HepG2 (cell line): ENCODE data around the gene SEC61A1. TPM values are rescaled to one million over a fixed set of nuclear protein-coding genes. Genes with fewer than 3 reads are reported as not detected.

Source experiments
- ATAC-seq: fragments of 200-7000 bp; cut with Tn5 transposase; 3 replicates; pipeline ENCODE4 v1.9.1; 2020; ENCODE audit warnings: mild to moderate bottlenecking, moderate library complexity
- BruUV-seq: library from RNA; stranded (reverse); fragments of 400-500 nt; replicated peaks from 2 replicates; lab custom pipeline; 2021; lab: Mats Ljungman, UMichigan
- CTCF ChIA-PET: fragments of 300-600 bp; formaldehyde crosslinking; extraction: SDS; loops from one replicate; lab custom pipeline; 2021; ENCODE audit warnings: low total read pairs, inconsistent platforms, low intra/inter-chr PET ratio; lab: Yijun Ruan, JAX
- POLR2A ChIA-PET: fragments of 350-600 bp; sonication (Branson Sonifier 250); formaldehyde crosslinking; loops from one replicate; lab custom pipeline; 2020; ENCODE audit warnings: antibody characterized with exemption, inconsistent platforms; lab: Yijun Ruan, JAX
- DNase-seq: peaks from one replicate; pipeline ENCODE4 v3.0.0-alpha.2; 2015; ENCODE audit warnings: low spot score
- FAIRE-seq: peaks from 3 replicates; lab custom pipeline; 2011; peaks lifted over from hg19 to GRCh38; lab: Jason Lieb, UNC
- H2AFZ ChIP-seq: one replicate; pipeline ENCODE4 v1.6.1; 2011; ENCODE audit warnings: low read length, inconsistent platforms
- H3K27ac ChIP-seq: fragments of 300-600 bp; 3 replicates; pipeline ENCODE4 v1.8.0; 2011; ENCODE audit warnings: mixed run types, mild to moderate bottlenecking, mixed read lengths, low read length, inconsistent platforms; ENCODE audit not compliant: insufficient read depth; ENCODE audit errors: extremely low read length
- H3K27me3 ChIP-seq, 2 experiments: fragments of 200-600 bp in 1 of 2; 2 replicates in 1 of 2; 3 replicates in 1 of 2; pipeline versions ENCODE4 v1.6.0 to v1.8.0; 2011; ENCODE audit warnings: low read length in 2 of 2, mild to moderate bottlenecking in 2 of 2, moderate library complexity in 2 of 2, inconsistent platforms in 1 of 2; ENCODE audit not compliant: insufficient read depth in 2 of 2, control insufficient read depth in 1 of 2
- H3K36me3 ChIP-seq, 2 experiments: fragments of 200-600 bp in 1 of 2; replicated peaks in 1 of 2; 2 replicates in 1 of 2; 3 replicates in 1 of 2; pipeline versions ENCODE4 v1.5.1 to v1.8.0; 2011; ENCODE audit warnings: low read length in 2 of 2, inconsistent platforms in 1 of 2; ENCODE audit not compliant: insufficient read depth in 2 of 2, control insufficient read depth in 1 of 2
- H3K4me1 ChIP-seq: 2 replicates; pipeline ENCODE4 v1.5.1; 2012; ENCODE audit warnings: low read length, inconsistent platforms; ENCODE audit not compliant: insufficient read depth
- H3K4me2 ChIP-seq: 2 replicates; pipeline ENCODE4 v1.6.0; 2011; ENCODE audit warnings: low read depth, low read length, inconsistent platforms
- H3K4me3 ChIP-seq, 3 experiments: fragments of 200-600 bp in 1 of 3; sonication (generic), shearing (Covaris generic) in 1 of 3; replicated peaks in 1 of 3; 2 replicates each; pipeline ENCODE4 v1.5.1; 2011 to 2016; ENCODE audit warnings: low read length in 3 of 3, inconsistent platforms in 2 of 3, low read depth in 2 of 3, mild to moderate bottlenecking in 2 of 3, control low read depth in 1 of 3, mixed read lengths in 1 of 3; ENCODE audit not compliant: insufficient read depth in 1 of 3
- H3K79me2 ChIP-seq: one replicate; pipeline ENCODE4 v1.6.1; 2011; ENCODE audit warnings: low read length, inconsistent platforms; ENCODE audit not compliant: insufficient read depth
- H3K9ac ChIP-seq: 2 replicates; pipeline ENCODE4 v1.6.0; 2011; ENCODE audit warnings: mild to moderate bottlenecking, low read depth, low read length, inconsistent platforms; ENCODE audit not compliant: insufficient read depth
- H3K9me3 ChIP-seq: 2 replicates; pipeline ENCODE4 v1.5.1; 2012; ENCODE audit warnings: mild to moderate bottlenecking, low read length
- H4K20me1 ChIP-seq: 2 replicates; pipeline ENCODE4 v1.6.0; 2011; ENCODE audit warnings: inconsistent platforms, mild to moderate bottlenecking, low read length, moderate library complexity; ENCODE audit not compliant: insufficient read depth
- HHEX ChIP-seq: IDR thresholded peaks from 2 replicates; pipeline ENCODE4 v1.6.1; 2016; ENCODE audit warnings: control low read depth
- SOX6 ChIP-seq, 2 experiments: fragments of 450-650 bp in 1 of 2; sonication (generic) in 1 of 2; formaldehyde crosslinking in 1 of 2; IDR thresholded peaks; 2 replicates each; pipeline versions ENCODE4 v1.4.0 to v1.6.1; 2017 to 2020; ENCODE audit warnings: antibody characterized with exemption in 1 of 2, mild to moderate bottlenecking in 1 of 2, missing genetic modification reagents in 1 of 2
- ZNF17 ChIP-seq: sonication (generic); formaldehyde crosslinking; IDR thresholded peaks from 2 replicates; pipeline ENCODE4 v1.5.0; 2020; ENCODE audit warnings: mild to moderate bottlenecking, missing genetic modification reagents
- ZNF333 ChIP-seq: sonication (generic); formaldehyde crosslinking; IDR thresholded peaks from 2 replicates; pipeline ENCODE4 v1.4.0; 2020; ENCODE audit warnings: mild to moderate bottlenecking, missing genetic modification reagents, borderline replicate concordance
- ZNF878 ChIP-seq: sonication (generic); formaldehyde crosslinking; IDR thresholded peaks from 2 replicates; pipeline ENCODE4 v1.8.1; 2023; ENCODE audit warnings: mild to moderate bottlenecking, missing genetic modification reagents, moderate library complexity
- WGBS: methylation state at CpG from one replicate; pipeline ENCODE4 v1.1.6; 2017; ENCODE audit warnings: low lambda C conversion rate; 5-methylcytosine and 5-hydroxymethylcytosine counted together
- in situ Hi-C: cut with HindIII; loops from 2 replicates; pipeline ENCODE4 v1.10.0; 2017; ENCODE audit warnings: low pct_unique_long_range_greater_than_20kb; ENCODE audit not compliant: extremely low pct_ligation_motif_present
- intact Hi-C: fragments of 100-400 bp; cut with micrococcal nuclease; formaldehyde crosslinking; loops from one replicate; pipeline ENCODE4 v1.10.0; 2022; ENCODE audit not compliant: unreplicated experiment
- polyA plus RNA-seq, 8 experiments: library from polyadenylated mRNA; depleted of rRNA in 3 of 8; stranded (reverse) in 7 of 8; unstranded in 1 of 8; fragments of >200 nt; fragmentation: Illumina TruSeq in 4 of 8; extraction: Trizol in 4 of 8; gene quantifications; 2 replicates each; pipeline versions ENCODE4 v1.2.1 to v1.2.3, GENCODE V29; 2011 to 2016; ENCODE audit warnings: low read depth in 4 of 8, missing spikeins in 1 of 8, mixed read lengths in 1 of 8; ENCODE audit not compliant: insufficient read depth in 1 of 8
- total RNA-seq, 5 experiments: library from RNA; depleted of rRNA; stranded (reverse); fragments of >200 nt; fragmentation: Illumina TruSeq; extraction: Trizol; gene quantifications; 2 replicates each; pipeline ENCODE4 v1.2.3, GENCODE V29; 2016; ENCODE audit warnings: low read depth in 1 of 5
- TF ChIP-seq, protein P1 (sequence below): sonication (generic); formaldehyde crosslinking; IDR thresholded peaks from 2 replicates; pipeline ENCODE4 v1.5.0; 2020; ENCODE audit warnings: mild to moderate bottlenecking, missing genetic modification reagents
- TF ChIP-seq, protein P2 (sequence below): sonication (generic); formaldehyde crosslinking; IDR thresholded peaks from 2 replicates; pipeline ENCODE4 v1.4.0; 2020; ENCODE audit warnings: missing genetic modification reagents, borderline replicate concordance
- TF ChIP-seq, protein P3 (sequence below): sonication (generic); formaldehyde crosslinking; conservative IDR thresholded peaks from 2 replicates; pipeline ENCODE4 v1.4.0; 2020; ENCODE audit warnings: missing genetic modification reagents

SEC61A1 gene
- total and polyA plus RNA-seq, 2 of the 13 experiments (the other 11 are each of a cell fraction or from before 2014, with no cell fraction given): 170 to 203 TPM

DNA sequence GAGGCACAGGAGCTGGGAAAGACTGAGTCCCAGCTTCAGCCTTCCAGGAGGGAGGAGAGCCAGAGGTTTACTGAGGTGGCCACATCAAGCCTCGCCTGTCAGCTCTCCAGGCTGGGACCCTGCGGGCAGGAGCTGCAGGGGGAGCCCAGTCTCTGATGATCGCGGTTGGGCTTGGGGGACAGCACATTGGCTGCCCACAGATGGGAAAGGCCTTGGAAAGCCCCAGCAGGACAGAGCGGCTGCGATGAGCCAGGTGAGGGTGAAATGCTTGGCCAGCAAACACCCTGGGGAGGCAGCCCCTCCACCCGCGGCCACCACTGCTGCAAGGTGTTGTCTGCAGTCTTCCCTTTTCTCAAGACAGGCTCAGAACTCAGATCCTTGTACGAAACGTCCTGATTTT is 31.2 kb downstream of the SEC61A1 start (continued):
- TF ChIP-seq ZNF333 (CRISPR knock-in tag): no peak
- TF ChIP-seq, protein P1, sequence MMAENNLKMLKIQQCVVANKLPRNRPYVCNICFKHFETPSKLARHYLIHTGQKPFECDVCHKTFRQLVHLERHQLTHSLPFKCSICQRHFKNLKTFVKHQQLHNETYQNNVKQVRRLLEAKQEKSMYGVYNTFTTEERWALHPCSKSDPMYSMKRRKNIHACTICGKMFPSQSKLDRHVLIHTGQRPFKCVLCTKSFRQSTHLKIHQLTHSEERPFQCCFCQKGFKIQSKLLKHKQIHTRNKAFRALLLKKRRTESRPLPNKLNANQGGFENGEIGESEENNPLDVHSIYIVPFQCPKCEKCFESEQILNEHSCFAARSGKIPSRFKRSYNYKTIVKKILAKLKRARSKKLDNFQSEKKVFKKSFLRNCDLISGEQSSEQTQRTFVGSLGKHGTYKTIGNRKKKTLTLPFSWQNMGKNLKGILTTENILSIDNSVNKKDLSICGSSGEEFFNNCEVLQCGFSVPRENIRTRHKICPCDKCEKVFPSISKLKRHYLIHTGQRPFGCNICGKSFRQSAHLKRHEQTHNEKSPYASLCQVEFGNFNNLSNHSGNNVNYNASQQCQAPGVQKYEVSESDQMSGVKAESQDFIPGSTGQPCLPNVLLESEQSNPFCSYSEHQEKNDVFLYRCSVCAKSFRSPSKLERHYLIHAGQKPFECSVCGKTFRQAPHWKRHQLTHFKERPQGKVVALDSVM (CRISPR knock-in tag): no peak

DNA sequence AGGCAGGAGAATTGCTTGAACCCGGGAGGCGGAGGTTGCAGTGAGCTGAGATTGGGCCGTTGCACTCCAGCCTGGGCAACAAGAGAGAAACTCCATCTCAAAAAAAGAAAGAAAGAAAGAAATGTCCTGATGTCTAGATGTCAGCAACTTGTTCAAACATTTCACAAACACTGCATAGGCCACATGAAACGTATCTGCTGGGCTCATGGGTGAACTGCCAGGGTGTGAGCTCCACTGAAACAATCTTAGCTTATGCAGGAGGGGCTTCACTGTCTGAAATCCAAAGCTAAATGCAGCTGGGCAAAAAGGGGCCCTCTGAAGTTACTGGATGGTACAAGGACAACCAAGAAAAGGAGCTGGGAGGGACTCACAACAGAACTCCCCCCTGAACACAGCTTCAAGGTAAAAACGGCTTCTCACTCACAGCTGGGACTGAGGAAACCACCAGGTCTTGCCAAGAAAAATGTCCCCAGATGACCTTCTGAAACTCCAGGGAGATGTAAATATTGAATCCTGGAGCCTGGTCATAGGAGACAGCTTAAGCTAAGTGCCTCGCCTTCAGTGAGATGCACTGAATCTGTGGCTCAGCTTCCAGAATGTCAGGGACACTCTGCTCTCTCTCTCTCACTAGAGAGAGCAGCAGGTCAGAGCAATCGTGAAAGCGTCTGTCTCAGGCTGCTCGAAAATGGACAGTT is 31.9 kb downstream of the SEC61A1 start:
- H3K36me3 ChIP-seq: peaks cover 26 to 80% of the 10 kb centered on the region in 2 experiments
- intact Hi-C loops: no loop called here
- no peak overlapping the region for H3K9ac ChIP-seq
- no peak for TF ChIP-seq SOX6 (IDR thresholded peaks at IDR 0.05)
- TF ChIP-seq SOX6 (CRISPR knock-in tag; IDR thresholded peaks at IDR 0.05): no peak
- no peak for TF ChIP-seq ZNF878 (CRISPR knock-in tag)
- TF ChIP-seq, protein P2, sequence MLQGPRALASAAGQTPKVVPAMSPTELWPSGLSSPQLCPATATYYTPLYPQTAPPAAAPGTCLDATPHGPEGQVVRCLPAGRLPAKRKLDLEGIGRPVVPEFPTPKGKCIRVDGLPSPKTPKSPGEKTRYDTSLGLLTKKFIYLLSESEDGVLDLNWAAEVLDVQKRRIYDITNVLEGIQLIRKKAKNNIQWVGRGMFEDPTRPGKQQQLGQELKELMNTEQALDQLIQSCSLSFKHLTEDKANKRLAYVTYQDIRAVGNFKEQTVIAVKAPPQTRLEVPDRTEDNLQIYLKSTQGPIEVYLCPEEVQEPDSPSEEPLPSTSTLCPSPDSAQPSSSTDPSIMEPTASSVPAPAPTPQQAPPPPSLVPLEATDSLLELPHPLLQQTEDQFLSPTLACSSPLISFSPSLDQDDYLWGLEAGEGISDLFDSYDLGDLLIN (CRISPR knock-in tag): no peak
- no peak for TF ChIP-seq HHEX (CRISPR knock-in tag)
- TF ChIP-seq ZNF17 (CRISPR knock-in tag): no peak
- TF ChIP-seq, protein P3, sequence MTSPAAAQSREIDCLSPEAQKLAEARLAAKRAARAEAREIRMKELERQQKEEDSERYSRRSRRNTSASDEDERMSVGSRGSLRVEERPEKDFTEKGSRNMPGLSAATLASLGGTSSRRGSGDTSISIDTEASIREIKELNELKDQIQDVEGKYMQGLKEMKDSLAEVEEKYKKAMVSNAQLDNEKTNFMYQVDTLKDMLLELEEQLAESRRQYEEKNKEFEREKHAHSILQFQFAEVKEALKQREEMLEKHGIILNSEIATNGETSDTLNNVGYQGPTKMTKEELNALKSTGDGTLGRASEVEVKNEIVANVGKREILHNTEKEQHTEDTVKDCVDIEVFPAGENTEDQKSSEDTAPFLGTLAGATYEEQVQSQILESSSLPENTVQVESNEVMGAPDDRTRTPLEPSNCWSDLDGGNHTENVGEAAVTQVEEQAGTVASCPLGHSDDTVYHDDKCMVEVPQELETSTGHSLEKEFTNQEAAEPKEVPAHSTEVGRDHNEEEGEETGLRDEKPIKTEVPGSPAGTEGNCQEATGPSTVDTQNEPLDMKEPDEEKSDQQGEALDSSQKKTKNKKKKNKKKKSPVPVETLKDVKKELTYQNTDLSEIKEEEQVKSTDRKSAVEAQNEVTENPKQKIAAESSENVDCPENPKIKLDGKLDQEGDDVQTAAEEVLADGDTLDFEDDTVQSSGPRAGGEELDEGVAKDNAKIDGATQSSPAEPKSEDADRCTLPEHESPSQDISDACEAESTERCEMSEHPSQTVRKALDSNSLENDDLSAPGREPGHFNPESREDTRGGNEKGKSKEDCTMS: no peak
- TF ChIP-seq, all 625 proteins: peak for 0
- Histone ChIP-seq H3K4me1 (peaks cover 10% of the 10 kb centered on the region; the same call in 1 of the 2 replicates), H3K4me3 (no peak overlapping the region), H3K9me3 (no peaks in the 10 kb centered on the region), H3K27ac (no peak overlapping the region), H2AFZ (no peak overlapping the region), H4K20me1 (no peaks in the 10 kb centered on the region), H3K4me2 (no peak overlapping the region), H3K27me3 (no peaks in the 10 kb centered on the region), H3K79me2 (no peaks in the 10 kb centered on the region)
- DNase-seq (no peak), ATAC-seq (no peak), FAIRE-seq (no peak)
- 96% methylated on average over 9 of the region's 9 CpGs for WGBS
- in situ Hi-C loops: no loop called here
- ChIA-PET CTCF (no interaction called here), POLR2A (interaction anchor here (1.1 kb wide), 1 partner anchor 39 kb away, joined by 4 read pairs; the partner anchor contains the start of gene RUVBL1)
- no TSS peak for BruUV-seq
